Tibial nerve (tissue), 3 donors: ENCODE results near the gene FRMPD1.

Source experiments
- CTCF ChIP-seq, 5 experiments: fragments of 200-600 bp in 3 of 5; fragments of 450-650 bp in 2 of 5; sonication (generic) in 3 of 5; IDR thresholded peaks; one replicate each; pipeline ENCODE4 v1.5.1; 2016 to 2019; ENCODE audit warnings: antibody characterized with exemption in 5 of 5, mild to moderate bottlenecking in 3 of 5, moderate library complexity in 2 of 5
- POLR2A ChIP-seq, 2 donors: fragments of 450-650 bp; IDR thresholded peaks; one replicate each; pipeline ENCODE4 v1.6.1; 2017; ENCODE audit warnings: antibody characterized with exemption in 2 of 2, mild to moderate bottlenecking in 2 of 2, moderate library complexity in 2 of 2

- TF ChIP-seq CTCF (IDR thresholded peaks at IDR 0.05) (no peak), POLR2A (IDR thresholded peaks at IDR 0.05) (no peak)
Observed at GRCh38 chr9:37608250-37608649, 42.5 kb upstream of the FRMPD1 start.
